H9 (cell line): ENCODE results near the gene FCRL2. TPM values are rescaled to one million over a fixed set of nuclear protein-coding genes. Genes with fewer than 3 reads are reported as not detected.

ENCODE experiments used
- DNase-seq: peaks from one replicate; pipeline ENCODE4 v3.0.0-alpha.2; 2017
- H2AFZ ChIP-seq: one replicate; pipeline ENCODE4 v1.6.1; 2013; ENCODE audit warnings: mild to moderate bottlenecking, low read length, control low read depth, moderate library complexity
- H2AK5ac ChIP-seq: 2 replicates; pipeline ENCODE4 v1.6.1; 2013; ENCODE audit warnings: low read length, control low read depth, mixed read lengths; ENCODE audit not compliant: insufficient read length
- H2BK120ac ChIP-seq: one replicate; pipeline ENCODE4 v1.6.1; 2013; ENCODE audit warnings: low read depth, mild to moderate bottlenecking, low read length, control low read depth, inconsistent platforms; ENCODE audit not compliant: poor library complexity, severe bottlenecking
- H2BK12ac ChIP-seq: 2 replicates; pipeline ENCODE4 v1.6.1; 2013; ENCODE audit warnings: low read length, control low read depth, mixed read lengths, low read depth; ENCODE audit not compliant: insufficient read length
- H2BK15ac ChIP-seq: 2 replicates; pipeline ENCODE4 v1.6.1; 2013; ENCODE audit warnings: low read depth, low read length, control low read depth
- H2BK20ac ChIP-seq: one replicate; pipeline ENCODE4 v1.6.1; 2013; ENCODE audit warnings: low read depth, mild to moderate bottlenecking, low read length, control low read depth, inconsistent platforms; ENCODE audit not compliant: poor library complexity, severe bottlenecking
- H2BK5ac ChIP-seq: 2 replicates; pipeline ENCODE4 v1.6.1; 2013; ENCODE audit warnings: low read length, control low read depth, mixed read lengths; ENCODE audit not compliant: insufficient read length
- H3K14ac ChIP-seq: 2 replicates; pipeline ENCODE4 v1.6.1; 2013; ENCODE audit warnings: low read length, control low read depth; ENCODE audit not compliant: insufficient read depth
- H3K18ac ChIP-seq: 2 replicates; pipeline ENCODE4 v1.6.1; 2013; ENCODE audit warnings: low read depth, mild to moderate bottlenecking, mixed read lengths, low read length, control low read depth; ENCODE audit not compliant: insufficient read length
- H3K23ac ChIP-seq: 2 replicates; pipeline ENCODE4 v1.6.1; 2013; ENCODE audit warnings: low read length, control low read depth, mixed read lengths, low read depth; ENCODE audit not compliant: insufficient read length
- H3K23me2 ChIP-seq: 2 replicates; pipeline ENCODE4 v1.6.1; 2013; ENCODE audit warnings: low read depth, mild to moderate bottlenecking, mixed read lengths, low read length, control low read depth; ENCODE audit not compliant: insufficient read length, poor library complexity, severe bottlenecking
- H3K27ac ChIP-seq: 2 replicates; pipeline ENCODE4 v1.5.1; 2013; ENCODE audit warnings: low read length, control low read depth, mixed read lengths, low read depth; ENCODE audit not compliant: insufficient read length
- H3K27me3 ChIP-seq: 2 replicates; pipeline ENCODE4 v1.6.1; 2013; ENCODE audit warnings: low read length, control low read depth, inconsistent platforms; ENCODE audit not compliant: insufficient read depth
- H3K4ac ChIP-seq: 2 replicates; pipeline ENCODE4 v1.6.1; 2013; ENCODE audit warnings: low read depth, mild to moderate bottlenecking, control low read depth, inconsistent platforms, low read length, moderate library complexity
- H3K4me1 ChIP-seq: 2 replicates; pipeline ENCODE4 v1.6.1; 2013; ENCODE audit warnings: low read length, control low read depth, inconsistent platforms; ENCODE audit not compliant: insufficient read depth
- H3K4me2 ChIP-seq: 2 replicates; pipeline ENCODE4 v1.6.1; 2013; ENCODE audit warnings: low read length, control low read depth, mixed read lengths; ENCODE audit not compliant: insufficient read length, insufficient read depth
- H3K56ac ChIP-seq: 2 replicates; pipeline ENCODE4 v1.6.1; 2013; ENCODE audit warnings: low read depth, mild to moderate bottlenecking, mixed read lengths, low read length, control low read depth; ENCODE audit not compliant: insufficient read length
- H3K79me1 ChIP-seq: 2 replicates; pipeline ENCODE4 v1.6.1; 2013; ENCODE audit warnings: low read depth, mild to moderate bottlenecking, moderate library complexity, low read length, control low read depth, inconsistent platforms; ENCODE audit not compliant: insufficient read depth, poor library complexity, severe bottlenecking
- H3K79me2 ChIP-seq: 2 replicates; pipeline ENCODE4 v1.6.1; 2013; ENCODE audit warnings: low read length, control low read depth, inconsistent platforms; ENCODE audit not compliant: insufficient read depth
- H3K9ac ChIP-seq: 2 replicates; pipeline ENCODE4 v1.6.1; 2013; ENCODE audit warnings: low read length, control low read depth, mixed read lengths; ENCODE audit not compliant: insufficient read length; ENCODE audit errors: extremely low read depth
- H3K9me3 ChIP-seq: one replicate; pipeline ENCODE4 v1.6.1; 2013; ENCODE audit warnings: low read depth, low read length, inconsistent platforms; ENCODE audit not compliant: control insufficient read depth
- H3T11ph ChIP-seq: one replicate; pipeline ENCODE4 v1.6.1; 2013; ENCODE audit warnings: mild to moderate bottlenecking, low read length, control low read depth, inconsistent platforms
- H4K20me1 ChIP-seq: one replicate; pipeline ENCODE4 v1.6.1; 2013; ENCODE audit not compliant: control insufficient read depth, insufficient read length, insufficient read depth
- H4K5ac ChIP-seq: 2 replicates; pipeline ENCODE4 v1.6.1; 2013; ENCODE audit warnings: low read depth, mild to moderate bottlenecking, mixed read lengths, low read length, control low read depth; ENCODE audit not compliant: insufficient read length
- H4K8ac ChIP-seq: replicated peaks from 2 replicates; pipeline ENCODE4 v1.6.1; 2013; ENCODE audit warnings: low read length, control low read depth, mixed read lengths, low read depth; ENCODE audit not compliant: insufficient read length
- H4K91ac ChIP-seq: 2 replicates; pipeline ENCODE4 v1.6.1; 2013; ENCODE audit warnings: low read depth, mild to moderate bottlenecking, moderate library complexity, mixed read lengths, low read length, control low read depth; ENCODE audit not compliant: insufficient read length
- H3K27ac Mint-ChIP-seq, 3 experiments: 2 replicates in 2 of 3; 3 replicates in 1 of 3; pipeline ENCODE4 v1.8.0; 2020 to 2021; ENCODE audit warnings: mixed read lengths in 3 of 3, mild to moderate bottlenecking in 1 of 3, moderate library complexity in 1 of 3
- H3K27me3 Mint-ChIP-seq: 2 replicates; pipeline ENCODE4 v1.8.0; 2021; ENCODE audit warnings: low read depth, mild to moderate bottlenecking, moderate library complexity, mixed read lengths
- H3K36me3 Mint-ChIP-seq, 3 experiments: 2 replicates in 2 of 3; 3 replicates in 1 of 3; pipeline ENCODE4 v1.8.0; 2020 to 2021; ENCODE audit warnings: low read depth in 3 of 3, mixed read lengths in 3 of 3; ENCODE audit not compliant: insufficient read depth in 1 of 3
- H3K4me1 Mint-ChIP-seq, 2 experiments: 2 replicates each; pipeline ENCODE4 v1.8.0; 2020; ENCODE audit warnings: mixed read lengths in 2 of 2
- H3K4me3 Mint-ChIP-seq, 2 experiments: 2 replicates in 1 of 2; 3 replicates in 1 of 2; pipeline ENCODE4 v1.8.0; 2020 to 2021; ENCODE audit warnings: mild to moderate bottlenecking in 2 of 2, mixed read lengths in 2 of 2, moderate library complexity in 1 of 2
- H3K9me3 Mint-ChIP-seq, 2 experiments: 2 replicates in 1 of 2; 3 replicates in 1 of 2; pipeline ENCODE4 v1.8.0; 2020; ENCODE audit warnings: mild to moderate bottlenecking in 2 of 2, mixed read lengths in 2 of 2, moderate library complexity in 1 of 2
- CTCF ChIP-seq: fragments of 200-600 bp; sonication (generic); conservative IDR thresholded peaks from 3 replicates; pipeline ENCODE4 v1.8.0; 2021; ENCODE audit warnings: antibody characterized with exemption, mild to moderate bottlenecking
- WGBS: extraction: QIAGEN DNeasy Blood & Tissue Kit; methylation state at CpG from one replicate; pipeline ENCODE4 v1.1.7; 2013; ENCODE audit warnings: missing lambda C conversion rate, low lambda C conversion rate, mixed read lengths; ENCODE audit not compliant: insufficient read length; ENCODE audit errors: extremely low coverage; 5-methylcytosine and 5-hydroxymethylcytosine counted together
- long read RNA-seq: library from polyadenylated mRNA; unstranded; transcript quantifications from one replicate; pipeline ENCODE4 v2.0.0, GENCODE V29; 2020
- total RNA-seq: library from RNA; stranded (reverse); gene quantifications from 2 replicates; pipeline ENCODE4 v1.2.1, GENCODE V29; 2021

FCRL2 gene, protein sequence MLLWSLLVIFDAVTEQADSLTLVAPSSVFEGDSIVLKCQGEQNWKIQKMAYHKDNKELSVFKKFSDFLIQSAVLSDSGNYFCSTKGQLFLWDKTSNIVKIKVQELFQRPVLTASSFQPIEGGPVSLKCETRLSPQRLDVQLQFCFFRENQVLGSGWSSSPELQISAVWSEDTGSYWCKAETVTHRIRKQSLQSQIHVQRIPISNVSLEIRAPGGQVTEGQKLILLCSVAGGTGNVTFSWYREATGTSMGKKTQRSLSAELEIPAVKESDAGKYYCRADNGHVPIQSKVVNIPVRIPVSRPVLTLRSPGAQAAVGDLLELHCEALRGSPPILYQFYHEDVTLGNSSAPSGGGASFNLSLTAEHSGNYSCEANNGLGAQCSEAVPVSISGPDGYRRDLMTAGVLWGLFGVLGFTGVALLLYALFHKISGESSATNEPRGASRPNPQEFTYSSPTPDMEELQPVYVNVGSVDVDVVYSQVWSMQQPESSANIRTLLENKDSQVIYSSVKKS
- total RNA-seq, result not detected in 2 replicates
- long read RNA-seq, result 0 reads

GRCh38 chr1:157776971-157777391 is at the start of gene FCRL2:
TSS of gene FCRL2 (minus strand) at chr1:157777132. CDS start at chr1:157777073, 59 bp downstream.
- no peak for TF ChIP-seq CTCF

More at GRCh38 chr1:157776971-157777391, at the start of gene FCRL2:
- Histone ChIP-seq H3K56ac (no peak within 1 kb of the TSS), H3K23me2 (no peaks in the 10 kb centered on the region), H3K9ac (no peak within 1 kb of the TSS), H3T11ph (no peak within 1 kb of the TSS), H3K4me1 (peaks cover 3% of the 10 kb centered on the region; the same call in 1 of the 2 replicates), H2BK15ac (no peak within 1 kb of the TSS), H3K79me1 (no peaks in the 10 kb centered on the region), H4K8ac (no peak within 1 kb of the TSS), H2BK5ac (no peak within 1 kb of the TSS), H2BK20ac (no peak within 1 kb of the TSS), H3K23ac (no peak within 1 kb of the TSS), H2AK5ac (no peak within 1 kb of the TSS), H3K4ac (no peak within 1 kb of the TSS), H3K4me2 (no peak within 1 kb of the TSS), H3K9me3 (no peaks in the 10 kb centered on the region), H2BK120ac (no peak within 1 kb of the TSS), H3K27ac (no peak within 1 kb of the TSS), H3K27me3 (no peaks in the 10 kb centered on the region), H3K79me2 (no peaks in the 10 kb centered on the region), H2BK12ac (no peak within 1 kb of the TSS), H3K18ac (no peak within 1 kb of the TSS), H3K14ac (no peak within 1 kb of the TSS; the same call in 1 of the 2 replicates), H4K20me1 (no peaks in the 10 kb centered on the region), H2AFZ (no peak within 1 kb of the TSS), H4K91ac (no peak within 1 kb of the TSS), H4K5ac (no peak within 1 kb of the TSS)
- Mint-ChIP-seq H3K27me3 (no peaks in the 10 kb centered on the region; the same call in 1 of the 2 replicates), H3K9me3 (no peaks in the 10 kb centered on the region), H3K27ac (no peak within 1 kb of the TSS), H3K36me3 (no peaks in the 10 kb centered on the region), H3K4me1 (peaks cover 12 to 13% of the 10 kb centered on the region in 2 experiments), H3K4me3 (no peak within 1 kb of the TSS)
- WGBS, result no CpG with 5 or more reads among the region's 1 CpG
- DNase-seq, result no peak
